Measurements from ENCODE around the gene TRAPPC8. TPM values are rescaled to one million over a fixed set of nuclear protein-coding genes. Genes with fewer than 3 reads are reported as not detected.

The TRAPPC8 gene
- total and polyA plus RNA-seq, 5 donors from 2014 or later = 15.5 to 45.4 (median 21.2) TPM

- peaks cover 72% of the 10 kb centered on the region for H3K36me3 Mint-ChIP-seq
- Histone ChIP-seq H3K36me3 (ENCODE audit: control insufficient read depth, insufficient read depth, low read length) (peaks cover 69% of the 10 kb centered on the region), H3K4me1 (ENCODE audit: control insufficient read depth, insufficient read depth, low read length, poor library complexity, severe bottlenecking) (no peaks in the 10 kb centered on the region), H3K4me3 (ENCODE audit: low read depth, low read length) (no peak overlapping the region), H3K27me3 (ENCODE audit: control insufficient read depth, insufficient read depth, low read length) (no peaks in the 10 kb centered on the region), H3K9me3 (ENCODE audit: control insufficient read depth in 2 of 2, low read length in 2 of 2) (no peaks in the 10 kb centered on the region), H3K27ac (ENCODE audit: insufficient read depth, low read length, poor library complexity, severe bottlenecking) (no peak overlapping the region)
- DNase-seq (no peak), ATAC-seq (ENCODE audit: low read depth in 2 of 2) (no peak)
- H3K27ac Mint-ChIP-seq = peak overlapping the region in 1 of 3 donors; percentile 76
- peaks cover 0 to 6% (median 4%) of the 10 kb centered on the region in 7 donors for H3K9me3 Mint-ChIP-seq
- H3K27me3 Mint-ChIP-seq = no peaks in the 10 kb centered on the region
- peaks cover 16 to 32% (median 27%) of the 10 kb centered on the region in 4 donors for H3K4me1 Mint-ChIP-seq
- H3K4me3 Mint-ChIP-seq = no peak overlapping the region
Observed at GRCh38 chr18:31878358-31878757, 64.6 kb downstream of the TRAPPC8 start.

- H3K36me3 ChIP-seq (ENCODE audit: control insufficient read depth, insufficient read depth, low read length) = peaks cover 69% of the 10 kb centered on the region
- no peak overlapping the region for H3K4me3 ChIP-seq (ENCODE audit: low read depth, low read length)
- no peaks in the 10 kb centered on the region for H3K9me3 ChIP-seq (ENCODE audit: control insufficient read depth in 2 of 2, low read length in 2 of 2)
- DNase-seq (no peak), ATAC-seq (ENCODE audit: low read depth in 2 of 2) (no peak)
- H3K27me3 ChIP-seq (ENCODE audit: control insufficient read depth, insufficient read depth, low read length) = no peaks in the 10 kb centered on the region
- no peak overlapping the region for H3K27ac ChIP-seq (ENCODE audit: insufficient read depth, low read length, poor library complexity, severe bottlenecking)
- H3K27me3 Mint-ChIP-seq = no peaks in the 10 kb centered on the region
- no peak overlapping the region for H3K4me3 Mint-ChIP-seq
- H3K36me3 Mint-ChIP-seq = peaks cover 68% of the 10 kb centered on the region
- H3K4me1 ChIP-seq (ENCODE audit: control insufficient read depth, insufficient read depth, low read length, poor library complexity, severe bottlenecking) = no peaks in the 10 kb centered on the region
- H3K4me1 Mint-ChIP-seq = peaks cover 16 to 30% (median 24%) of the 10 kb centered on the region in 4 donors
- H3K27ac Mint-ChIP-seq = no peak overlapping the region
- peaks cover 0 to 6% (median 4%) of the 10 kb centered on the region in 7 donors for H3K9me3 Mint-ChIP-seq
Observed at GRCh38 chr18:31877900-31878299, 65.0 kb downstream of the TRAPPC8 start.

GRCh38 chr18:31876707-31877106 lies 66.2 kb downstream of the TRAPPC8 start:
- DNase-seq (no peak), ATAC-seq (ENCODE audit: low read depth in 2 of 2) (no peak)
- Mint-ChIP-seq H3K27ac (no peak overlapping the region), H3K4me3 (no peak overlapping the region), H3K4me1 (peaks cover 12 to 25% (median 21%) of the 10 kb centered on the region in 4 donors), H3K36me3 (peaks cover 68% of the 10 kb centered on the region), H3K27me3 (no peaks in the 10 kb centered on the region), H3K9me3 (peaks cover 0 to 6% (median 2%) of the 10 kb centered on the region in 7 donors)
- no peak overlapping the region for H3K27ac ChIP-seq (ENCODE audit: insufficient read depth, low read length, poor library complexity, severe bottlenecking)
- no peak overlapping the region for H3K4me3 ChIP-seq (ENCODE audit: low read depth, low read length)
- no peaks in the 10 kb centered on the region for H3K4me1 ChIP-seq (ENCODE audit: control insufficient read depth, insufficient read depth, low read length, poor library complexity, severe bottlenecking)
- no peaks in the 10 kb centered on the region for H3K9me3 ChIP-seq (ENCODE audit: control insufficient read depth in 2 of 2, low read length in 2 of 2)
- H3K36me3 ChIP-seq (ENCODE audit: control insufficient read depth, insufficient read depth, low read length) = peaks cover 67% of the 10 kb centered on the region
- H3K27me3 ChIP-seq (ENCODE audit: control insufficient read depth, insufficient read depth, low read length) = no peaks in the 10 kb centered on the region

- Histone ChIP-seq H3K4me3 (ENCODE audit: low read depth, low read length) (no peak overlapping the region), H3K4me1 (ENCODE audit: control insufficient read depth, insufficient read depth, low read length, poor library complexity, severe bottlenecking) (no peaks in the 10 kb centered on the region), H3K9me3 (ENCODE audit: control insufficient read depth in 2 of 2, low read length in 2 of 2) (no peaks in the 10 kb centered on the region), H3K36me3 (ENCODE audit: control insufficient read depth, insufficient read depth, low read length) (peaks cover 64% of the 10 kb centered on the region), H3K27ac (ENCODE audit: insufficient read depth, low read length, poor library complexity, severe bottlenecking) (no peak overlapping the region), H3K27me3 (ENCODE audit: control insufficient read depth, insufficient read depth, low read length) (no peaks in the 10 kb centered on the region)
- no peaks in the 10 kb centered on the region for H3K27me3 Mint-ChIP-seq
- peaks cover 65% of the 10 kb centered on the region for H3K36me3 Mint-ChIP-seq
- DNase-seq (no peak), ATAC-seq (ENCODE audit: low read depth in 2 of 2) (no peak)
- H3K4me3 Mint-ChIP-seq = no peak overlapping the region
- peaks cover 12 to 20% (median 16%) of the 10 kb centered on the region in 4 donors for H3K4me1 Mint-ChIP-seq
- H3K9me3 Mint-ChIP-seq = peaks cover 0 to 4% (median 0%) of the 10 kb centered on the region in 7 donors
- H3K27ac Mint-ChIP-seq = peak overlapping the region in 1 of 3 donors; percentile 80
Observed at GRCh38 chr18:31875301-31875700, 67.6 kb downstream of the TRAPPC8 start.

- no peak overlapping the region for H3K4me3 ChIP-seq (ENCODE audit: low read depth, low read length)
- DNase-seq (no peak), ATAC-seq (ENCODE audit: low read depth in 2 of 2) (no peak)
- Mint-ChIP-seq H3K9me3 (peaks cover 0 to 1% (median 0%) of the 10 kb centered on the region in 7 donors), H3K4me3 (no peak overlapping the region), H3K27me3 (no peaks in the 10 kb centered on the region), H3K36me3 (peaks cover 32% of the 10 kb centered on the region), H3K27ac (no peak overlapping the region), H3K4me1 (peaks cover 0 to 15% (median 4%) of the 10 kb centered on the region in 4 donors)
- H3K36me3 ChIP-seq (ENCODE audit: control insufficient read depth, insufficient read depth, low read length) = peaks cover 67% of the 10 kb centered on the region
- no peaks in the 10 kb centered on the region for H3K9me3 ChIP-seq (ENCODE audit: control insufficient read depth in 2 of 2, low read length in 2 of 2)
- H3K4me1 ChIP-seq (ENCODE audit: control insufficient read depth, insufficient read depth, low read length, poor library complexity, severe bottlenecking) = no peaks in the 10 kb centered on the region
- H3K27ac ChIP-seq (ENCODE audit: insufficient read depth, low read length, poor library complexity, severe bottlenecking) = no peak overlapping the region
- no peaks in the 10 kb centered on the region for H3K27me3 ChIP-seq (ENCODE audit: control insufficient read depth, insufficient read depth, low read length)
Observed at GRCh38 chr18:31863103-31863502, 79.8 kb downstream of the TRAPPC8 start.

GRCh38 chr18:31860488-31860887 lies 82.4 kb downstream of the TRAPPC8 start:
- DNase-seq = no peak
- Histone ChIP-seq H3K27ac (ENCODE audit: insufficient read depth, low read length, poor library complexity, severe bottlenecking) (no peak overlapping the region), H3K4me3 (ENCODE audit: low read depth, low read length) (no peak overlapping the region), H3K4me1 (ENCODE audit: control insufficient read depth, insufficient read depth, low read length, poor library complexity, severe bottlenecking) (no peaks in the 10 kb centered on the region), H3K27me3 (ENCODE audit: control insufficient read depth, insufficient read depth, low read length) (no peaks in the 10 kb centered on the region), H3K9me3 (ENCODE audit: control insufficient read depth in 2 of 2, low read length in 2 of 2) (no peaks in the 10 kb centered on the region), H3K36me3 (ENCODE audit: control insufficient read depth, insufficient read depth, low read length) (peaks cover 74% of the 10 kb centered on the region)
- peaks cover 0 to 15% (median 3%) of the 10 kb centered on the region in 4 donors for H3K4me1 Mint-ChIP-seq
- H3K9me3 Mint-ChIP-seq = peaks cover 0 to 1% (median 0%) of the 10 kb centered on the region in 7 donors
- no peak overlapping the region for H3K4me3 Mint-ChIP-seq
- H3K36me3 Mint-ChIP-seq = peaks cover 35% of the 10 kb centered on the region
- no peaks in the 10 kb centered on the region for H3K27me3 Mint-ChIP-seq
- no peak for ATAC-seq (ENCODE audit: low read depth in 2 of 2)
- no peak overlapping the region for H3K27ac Mint-ChIP-seq

- DNase-seq (no peak), ATAC-seq (ENCODE audit: low read depth in 2 of 2) (no peak)
- Histone ChIP-seq H3K9me3 (ENCODE audit: control insufficient read depth in 2 of 2, low read length in 2 of 2) (no peaks in the 10 kb centered on the region), H3K4me1 (ENCODE audit: control insufficient read depth, insufficient read depth, low read length, poor library complexity, severe bottlenecking) (no peaks in the 10 kb centered on the region), H3K36me3 (ENCODE audit: control insufficient read depth, insufficient read depth, low read length) (peaks cover 70% of the 10 kb centered on the region), H3K27me3 (ENCODE audit: control insufficient read depth, insufficient read depth, low read length) (no peaks in the 10 kb centered on the region), H3K4me3 (ENCODE audit: low read depth, low read length) (no peak overlapping the region), H3K27ac (ENCODE audit: insufficient read depth, low read length, poor library complexity, severe bottlenecking) (no peak overlapping the region)
- no peaks in the 10 kb centered on the region for H3K27me3 Mint-ChIP-seq
- H3K27ac Mint-ChIP-seq = peak overlapping the region in 1 of 3 donors; percentile 26
- H3K9me3 Mint-ChIP-seq = no peaks in the 10 kb centered on the region
- H3K4me3 Mint-ChIP-seq = no peak overlapping the region
- peaks cover 0 to 10% (median 3%) of the 10 kb centered on the region in 4 donors for H3K4me1 Mint-ChIP-seq
- H3K36me3 Mint-ChIP-seq = peaks cover 31% of the 10 kb centered on the region
Observed at GRCh38 chr18:31857526-31858106, 85.3 kb downstream of the TRAPPC8 start.

- peak overlapping the region in 1 of 3 donors; percentile 64 for H3K27ac Mint-ChIP-seq
- no peaks in the 10 kb centered on the region for H3K27me3 ChIP-seq (ENCODE audit: control insufficient read depth, insufficient read depth, low read length)
- H3K36me3 ChIP-seq (ENCODE audit: control insufficient read depth, insufficient read depth, low read length) = peaks cover 76% of the 10 kb centered on the region
- peaks cover 42% of the 10 kb centered on the region for H3K36me3 Mint-ChIP-seq
- ATAC-seq (ENCODE audit: low read depth in 2 of 2) = no peak
- H3K4me1 ChIP-seq (ENCODE audit: control insufficient read depth, insufficient read depth, low read length, poor library complexity, severe bottlenecking) = no peaks in the 10 kb centered on the region
- H3K27ac ChIP-seq (ENCODE audit: insufficient read depth, low read length, poor library complexity, severe bottlenecking) = no peak overlapping the region
- no peaks in the 10 kb centered on the region for H3K27me3 Mint-ChIP-seq
- H3K9me3 Mint-ChIP-seq = no peaks in the 10 kb centered on the region
- H3K9me3 ChIP-seq (ENCODE audit: control insufficient read depth in 2 of 2, low read length in 2 of 2) = no peaks in the 10 kb centered on the region
- no peak overlapping the region for H3K4me3 Mint-ChIP-seq
- H3K4me3 ChIP-seq (ENCODE audit: low read depth, low read length) = no peak overlapping the region
- DNase-seq = no peak
- peaks cover 0 to 9% (median 2%) of the 10 kb centered on the region in 4 donors for H3K4me1 Mint-ChIP-seq
Observed at GRCh38 chr18:31850844-31851243, 92.1 kb downstream of the TRAPPC8 start.

Data from CD4-positive, CD25-positive, alpha-beta regulatory T cell (primary cell).